HepG2 (cell line): ENCODE measurements around the gene FITM1. TPM values are rescaled to one million over a fixed set of nuclear protein-coding genes. Genes with fewer than 3 reads are reported as not detected.

Source experiments
- ARID4A ChIP-seq: sonication (generic); formaldehyde crosslinking; IDR thresholded peaks from 2 replicates; pipeline ENCODE4 v1.5.0; 2020; ENCODE audit warnings: mild to moderate bottlenecking, missing genetic modification reagents, borderline replicate concordance
- ARID5B ChIP-seq: IDR thresholded peaks from 2 replicates; pipeline ENCODE4 v1.4.0; 2020; ENCODE audit warnings: mild to moderate bottlenecking, missing genetic modification reagents
- GLI4 ChIP-seq: sonication (generic); formaldehyde crosslinking; IDR thresholded peaks from 2 replicates; pipeline ENCODE4 v1.5.1; 2020; ENCODE audit warnings: missing genetic modification reagents, mild to moderate bottlenecking, moderate library complexity, borderline replicate concordance
- HMGA1 ChIP-seq: sonication (generic); formaldehyde crosslinking; conservative IDR thresholded peaks from 2 replicates; pipeline ENCODE4 v1.4.0; 2020; ENCODE audit warnings: missing genetic modification reagents
- NFIB ChIP-seq: sonication (generic); formaldehyde crosslinking; IDR thresholded peaks from 2 replicates; pipeline ENCODE4 v1.9.0; 2021; ENCODE audit warnings: missing genetic modification reagents, mild to moderate bottlenecking, borderline replicate concordance
- PLSCR1 ChIP-seq: sonication (generic); formaldehyde crosslinking; IDR thresholded peaks from 2 replicates; pipeline ENCODE4 v1.5.0; 2020; ENCODE audit warnings: missing genetic modification reagents, mild to moderate bottlenecking, borderline replicate concordance
- PRMT3 ChIP-seq: sonication (generic); formaldehyde crosslinking; IDR thresholded peaks from 2 replicates; pipeline ENCODE4 v1.8.1; 2022; ENCODE audit warnings: low read depth, mild to moderate bottlenecking, moderate library complexity, missing genetic modification reagents, borderline replicate concordance
- REPIN1 ChIP-seq: sonication (generic); formaldehyde crosslinking; IDR thresholded peaks from 2 replicates; pipeline ENCODE4 v1.8.0; 2022; ENCODE audit warnings: missing genetic modification reagents, low read depth, mild to moderate bottlenecking, borderline replicate concordance
- THRA ChIP-seq: sonication (generic); formaldehyde crosslinking; IDR thresholded peaks from 2 replicates; pipeline ENCODE4 v1.4.0; 2020; ENCODE audit warnings: missing genetic modification reagents, borderline replicate concordance
- U2AF2 ChIP-seq: fragments of 200-400 bp; formaldehyde crosslinking; IDR thresholded peaks from 2 replicates; pipeline ENCODE4 v1.6.1; 2017; ENCODE audit warnings: low read depth, mild to moderate bottlenecking, low read length
- ZNF264 ChIP-seq: sonication (generic); formaldehyde crosslinking; IDR thresholded peaks from 2 replicates; pipeline ENCODE4 v1.4.0; 2020; ENCODE audit warnings: missing genetic modification reagents
- ZNF30 ChIP-seq: sonication (generic); formaldehyde crosslinking; IDR thresholded peaks from 2 replicates; pipeline ENCODE4 v1.5.0; 2020; ENCODE audit warnings: mild to moderate bottlenecking, missing genetic modification reagents
- polyA plus RNA-seq, 8 experiments: library from polyadenylated mRNA; depleted of rRNA in 3 of 8; stranded (reverse) in 7 of 8; unstranded in 1 of 8; fragments of >200 nt; fragmentation: Illumina TruSeq in 4 of 8; extraction: Trizol in 4 of 8; gene quantifications; 2 replicates each; pipeline versions ENCODE4 v1.2.1 to v1.2.3, GENCODE V29; 2011 to 2016; ENCODE audit warnings: low read depth in 4 of 8, missing spikeins in 1 of 8, mixed read lengths in 1 of 8; ENCODE audit not compliant: insufficient read depth in 1 of 8
- total RNA-seq, 5 experiments: library from RNA; depleted of rRNA; stranded (reverse); fragments of >200 nt; fragmentation: Illumina TruSeq; extraction: Trizol; gene quantifications; 2 replicates each; pipeline ENCODE4 v1.2.3, GENCODE V29; 2016; ENCODE audit warnings: low read depth in 1 of 5

Gene FITM1
- total and polyA plus RNA-seq, 2 of the 13 experiments (the other 11 are each of a cell fraction or from before 2014, with no cell fraction given): 2.7 to 5.8 TPM

- TF ChIP-seq ARID4A (CRISPR knock-in tag): no peak
- no peak for TF ChIP-seq PLSCR1
- TF ChIP-seq GLI4 (CRISPR knock-in tag): no peak; the same call in 1 of the 2 replicates
- no peak for TF ChIP-seq ARID5B (CRISPR knock-in tag)
- no peak for TF ChIP-seq U2AF2
- no peak; the same call in 1 of the 2 replicates for TF ChIP-seq HMGA1 (CRISPR knock-in tag)
- TF ChIP-seq THRA (CRISPR knock-in tag): no peak
- TF ChIP-seq REPIN1 (CRISPR knock-in tag): no peak; the same call in 1 of the 2 replicates
- no peak for TF ChIP-seq NFIB
- no peak for TF ChIP-seq PRMT3 (CRISPR knock-in tag)
- no peak for TF ChIP-seq ZNF30 (CRISPR knock-in tag)
- TF ChIP-seq ZNF264: no peak
These were observed 15.4 kb downstream of the FITM1 start (continued) for GRCh38 chr14:24145690-24146452.
